C1 segment of cervical spinal cord (tissue), 14 donors: ENCODE data around the gene TXNDC9.
"Not testable (repeated sequence)": the region's sequence is repeated elsewhere in the genome, so short reads cannot be mapped to it uniquely, and the experiment has no call there.

ENCODE experiments used
- DNase-seq, 14 donors: peaks; one replicate each; lab custom pipeline; 2025; lab: John Stamatoyannopoulos, UW

The TXNDC9 gene

GRCh38 chr2:99325384-99325783, 10.7 kb downstream of the TXNDC9 start:
- DNase-seq, result no peak

- not testable (repeated sequence) for DNase-seq
These were observed 18.3 kb downstream of the TXNDC9 start for GRCh38 chr2:99317873-99318200.

DNA sequence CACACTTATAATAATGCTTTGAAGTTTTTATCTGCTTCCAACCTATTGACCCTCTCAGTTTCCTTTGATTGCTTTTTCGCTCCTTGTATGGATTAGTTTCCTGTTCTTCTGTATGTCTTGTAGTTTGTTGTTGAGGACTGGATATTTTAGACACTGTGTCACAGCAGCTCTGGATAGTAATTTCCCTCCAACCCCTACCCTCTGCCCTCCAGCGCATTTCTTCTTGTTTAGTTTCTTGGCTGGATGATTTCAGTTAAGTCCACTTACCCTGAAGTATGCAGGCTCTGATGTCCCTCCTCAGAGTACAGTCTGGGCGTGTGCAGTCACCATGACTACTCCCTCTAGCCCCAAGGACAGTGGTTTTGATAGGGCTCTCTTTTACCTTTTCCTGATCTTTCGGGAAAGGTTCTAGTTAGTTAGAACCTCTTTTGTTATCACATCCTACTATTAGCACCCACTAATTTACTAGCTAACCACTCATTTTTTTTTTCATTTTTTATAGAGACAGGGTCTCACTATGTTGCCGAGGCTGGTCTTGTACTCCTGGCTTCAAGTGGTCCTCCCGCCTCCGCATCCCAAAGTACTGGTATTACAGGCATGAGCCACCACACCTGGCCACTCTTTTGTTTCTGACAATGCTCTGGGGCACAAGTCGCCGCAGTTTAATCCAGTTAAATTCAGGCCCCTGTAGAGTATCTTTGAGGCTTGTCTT, 18.8 kb downstream of the TXNDC9 start:
- no peak for DNase-seq

DNA sequence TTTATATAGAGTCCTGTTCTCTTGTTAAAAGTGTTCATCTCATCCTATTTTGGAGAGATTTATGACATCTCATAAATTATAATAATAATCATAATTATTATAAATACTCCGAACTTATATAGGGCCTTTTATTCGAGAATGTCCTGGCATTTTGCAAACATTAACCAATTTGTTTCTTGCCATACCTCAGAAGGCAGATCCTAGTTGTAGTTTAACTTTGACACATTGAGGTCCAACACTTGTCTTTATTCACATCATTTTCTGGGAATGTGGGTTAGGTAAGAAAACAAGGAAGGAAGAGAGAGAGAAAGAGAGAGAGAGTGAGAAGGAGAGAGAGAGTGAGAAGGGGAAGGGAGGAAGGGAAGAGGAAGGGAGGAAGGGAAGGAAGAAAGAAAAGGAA, 35.0 kb downstream of the TXNDC9 start, which contains the start of gene LYG1:
LYG1 (minus strand) TSS at position 101 of the 400 bp plus-strand sequence. CDS start 5,527 bp downstream, outside the sequence.
- DNase-seq, result not testable (repeated sequence)

DNA sequence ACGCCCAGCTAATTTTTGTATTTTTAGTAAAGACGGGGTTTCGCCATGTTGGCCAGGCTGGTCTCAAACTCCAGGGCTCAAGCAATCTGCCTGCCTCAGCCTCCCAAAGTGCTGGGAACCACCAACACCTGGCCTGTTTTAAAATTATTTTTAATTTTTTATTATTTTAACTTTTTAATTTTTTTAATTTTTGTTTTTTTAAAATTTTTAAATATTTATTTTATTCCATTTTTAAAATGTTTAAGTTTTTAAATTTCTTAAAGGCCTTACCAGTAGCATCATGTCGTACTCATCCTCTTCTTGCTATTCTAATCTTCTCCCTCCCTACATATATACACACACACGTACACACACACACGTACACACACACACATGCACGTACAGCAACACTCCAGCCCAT, 36.6 kb downstream of the TXNDC9 start:
- DNase-seq, result no peak

GRCh38 chr2:99297994-99298393, 38.1 kb downstream of the TXNDC9 start:
- no peak for DNase-seq

DNA sequence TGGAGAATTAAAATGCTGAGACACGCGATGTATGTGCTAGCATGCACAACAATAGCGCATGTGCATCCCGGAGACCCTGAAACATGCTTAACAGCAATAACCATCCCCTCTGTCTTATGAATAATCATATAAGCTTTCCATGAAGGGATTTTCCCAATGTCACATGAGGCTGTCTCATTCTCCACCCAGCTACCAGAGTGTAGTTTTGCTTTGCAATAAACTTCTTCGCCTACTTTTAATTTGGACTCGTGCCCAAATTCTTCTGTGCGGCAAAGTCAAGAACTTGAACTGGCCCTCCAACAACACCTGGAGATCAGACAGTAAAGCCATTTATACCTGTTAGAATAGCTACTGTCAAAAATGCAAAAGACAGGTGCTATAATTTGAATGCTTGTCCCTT, 50.6 kb downstream of the TXNDC9 start:
- no peak for DNase-seq

DNA sequence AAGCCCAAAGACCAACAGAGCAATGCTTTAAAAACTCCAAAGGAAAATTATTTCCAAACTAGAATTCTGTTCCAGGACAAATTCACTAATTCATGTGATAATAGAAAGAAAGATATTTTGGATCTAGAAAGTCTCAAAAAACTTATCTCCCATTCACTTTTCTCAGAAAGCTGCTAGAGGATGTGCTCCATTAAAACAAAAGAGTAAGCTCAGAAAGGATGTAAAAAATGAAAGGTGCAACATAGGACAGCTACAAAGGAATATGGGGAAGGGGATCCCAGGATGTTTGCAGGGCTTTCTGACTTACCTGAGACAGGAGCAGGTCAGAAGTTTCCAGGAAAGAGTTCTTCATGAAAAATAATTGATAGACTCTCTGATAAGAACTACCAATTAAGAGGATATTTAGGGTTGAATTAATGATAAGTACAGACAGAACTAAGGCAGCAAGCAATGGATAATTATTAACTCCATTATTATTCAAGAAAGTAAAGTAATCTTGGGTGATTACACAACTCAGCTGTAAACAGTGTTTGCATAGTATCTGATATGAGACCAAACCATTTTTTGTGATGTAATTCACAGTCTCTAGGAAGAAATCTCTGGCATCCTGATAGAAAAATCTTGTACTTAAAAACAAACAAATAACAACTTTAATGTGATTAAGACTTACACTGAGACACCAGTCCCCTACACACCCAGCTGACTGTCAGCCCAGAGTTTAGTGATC, 56.0 kb downstream of the TXNDC9 start:
- DNase-seq, result no peak

GRCh38 chr2:99278793-99279291, 57.3 kb downstream of the TXNDC9 start:
- DNase-seq, result no peak

- not testable (repeated sequence) for DNase-seq
These were observed 57.9 kb downstream of the TXNDC9 start for GRCh38 chr2:99278195-99278765.

DNA sequence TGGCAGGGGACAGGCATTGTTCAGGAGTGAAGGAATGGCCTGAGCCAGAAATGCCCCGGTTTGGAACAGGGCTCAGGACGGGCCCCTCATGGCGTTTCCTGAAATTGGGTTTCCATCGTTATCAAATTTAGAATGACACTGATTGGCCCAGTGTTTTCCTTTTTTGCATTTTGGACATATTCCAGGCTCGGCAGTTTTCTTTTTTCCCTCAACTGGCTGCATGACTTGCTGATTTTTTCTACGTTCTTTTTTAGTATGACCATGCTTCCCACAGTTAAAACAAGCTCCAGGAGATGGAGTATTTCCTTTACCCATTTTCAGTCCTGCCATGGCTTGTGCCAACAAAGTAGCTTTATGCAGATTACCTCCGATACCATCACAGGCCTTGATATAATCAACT, 60.3 kb downstream of the TXNDC9 start:
- DNase-seq, result no peak
